ENCODE measurements around the gene DPF3.

Gene DPF3

GRCh38 chr14:72893636-72894322, at the start of gene DPF3:
Gene DPF3, minus strand, starts transcription at chr14:72894101. Its CDS starts 13 bp downstream, at chr14:72894088.
- DNase-seq = peak; percentile 94 to 96

GRCh38 chr14:72942934-72943333, 49.0 kb upstream of the DPF3 start:
- DNase-seq = no peak

DNA sequence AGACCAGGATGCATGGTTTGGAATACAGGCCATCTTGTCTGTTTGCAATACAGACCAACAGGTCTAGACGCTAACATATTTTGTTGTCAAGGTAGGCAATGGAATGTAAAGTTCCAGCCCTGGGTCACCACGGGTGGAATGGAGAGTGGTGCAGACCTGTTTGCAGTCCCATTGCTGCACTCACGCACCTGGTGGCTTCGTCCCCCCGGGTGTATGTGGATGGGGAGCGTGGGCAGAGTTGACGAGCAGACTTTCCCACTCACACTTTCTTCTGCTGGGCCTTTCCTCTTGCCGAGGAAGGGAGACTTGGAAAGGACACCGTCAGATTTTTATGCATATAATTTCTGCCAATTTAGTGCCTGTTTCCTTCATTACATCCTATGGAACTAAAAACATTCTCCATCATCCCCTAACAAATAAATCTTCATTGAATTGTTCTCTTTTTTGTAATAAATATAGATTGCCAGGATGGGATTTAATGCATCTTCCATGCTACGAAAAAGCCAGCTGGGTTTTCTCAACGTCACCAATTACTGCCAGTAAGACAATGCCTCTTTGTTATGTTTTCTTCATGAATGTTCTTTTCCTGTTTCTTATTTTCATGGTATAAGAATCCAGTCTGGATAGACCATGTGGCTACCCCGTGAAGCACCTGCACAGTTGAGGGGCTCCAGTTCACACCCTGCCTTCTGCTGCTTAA, 47.5 kb upstream of the DPF3 start:
- no peak for DNase-seq

GRCh38 chr14:72939630-72940029, 45.7 kb upstream of the DPF3 start:
- DNase-seq = no peak

DNA sequence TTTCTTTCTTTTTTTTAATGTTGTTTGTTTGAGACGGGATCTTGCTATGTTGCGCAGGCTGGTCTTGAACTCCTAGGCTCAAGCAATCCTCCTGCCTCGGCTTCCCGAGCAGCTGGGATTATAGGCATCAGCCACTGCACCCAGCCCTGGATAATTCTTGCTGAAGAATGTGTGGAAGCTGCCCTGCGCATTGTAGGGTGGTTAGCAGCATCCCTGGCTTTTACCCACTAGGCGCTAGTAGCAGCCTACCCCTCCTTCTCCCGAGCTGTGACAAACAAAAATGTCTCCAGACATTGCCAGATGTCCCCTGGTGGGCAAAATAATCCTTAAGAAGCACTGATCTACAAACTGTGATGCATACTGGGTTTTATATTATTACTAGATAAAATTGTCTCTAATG, 39.0 kb upstream of the DPF3 start:
- DNase-seq = no peak

DNA sequence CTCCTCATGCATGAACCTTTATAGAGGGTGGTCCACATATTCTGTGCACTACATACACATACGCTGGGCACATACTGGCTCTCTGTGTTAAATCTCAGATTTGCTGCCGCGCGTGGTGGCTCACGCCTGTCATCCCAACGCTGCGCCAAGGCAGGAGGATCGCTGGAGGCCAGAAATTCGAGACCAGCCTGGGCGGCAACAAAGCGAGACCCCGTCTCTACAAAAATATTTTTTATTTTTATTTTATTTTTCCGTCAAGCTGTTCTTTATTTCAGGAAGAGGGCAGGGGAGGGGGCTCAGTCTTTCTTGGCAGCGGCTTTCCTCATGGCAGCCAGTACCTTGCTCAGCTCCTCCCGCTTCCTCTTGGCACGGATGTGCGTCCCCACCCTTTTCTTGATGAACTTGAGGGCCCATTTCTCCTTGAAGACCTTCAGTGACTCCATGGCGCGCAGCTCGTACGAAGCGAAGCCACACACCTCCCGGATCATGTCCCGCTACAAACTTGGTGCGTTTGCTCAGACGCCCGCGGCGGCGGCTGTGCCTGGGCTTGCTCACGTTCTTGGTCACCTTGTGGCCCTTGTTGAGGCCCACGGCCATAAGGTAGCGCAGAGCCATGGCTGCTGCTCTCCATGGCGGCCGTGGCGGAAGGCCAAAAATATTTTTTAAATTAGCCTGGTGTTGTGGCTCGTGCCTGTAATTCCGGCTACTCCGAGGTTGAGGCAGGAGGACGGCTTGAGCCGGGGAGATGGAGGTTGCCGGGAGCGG, 35.6 kb upstream of the DPF3 start:
- no peak for DNase-seq

DNA sequence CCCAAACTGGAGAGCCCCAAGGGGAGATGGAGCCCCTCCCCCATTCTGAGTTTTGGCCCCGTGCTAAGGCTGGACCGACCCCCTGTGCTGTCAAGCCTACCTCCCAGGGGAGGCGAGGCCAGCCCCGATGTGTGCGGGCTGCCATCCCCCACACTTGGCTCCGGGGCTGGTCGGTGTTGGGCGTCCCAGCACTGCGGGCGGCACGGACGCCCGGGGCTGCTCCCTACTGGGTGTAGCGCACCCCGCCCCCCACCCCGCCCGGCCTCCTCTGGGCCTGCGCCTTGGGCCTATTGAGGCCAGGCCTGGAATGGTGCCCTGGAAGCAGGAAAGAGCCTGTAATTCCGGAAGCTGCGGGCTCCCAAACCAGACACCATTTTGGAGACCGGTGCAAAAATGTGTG, 35.0 kb upstream of the DPF3 start:
- DNase-seq = no peak

- DNase-seq = peak; percentile 97 to 98
Observed at GRCh38 chr14:72926292-72927028, 32.6 kb upstream of the DPF3 start, which contains the start of gene DCAF4. Gene DCAF4, plus strand, starts transcription at chr14:72926464. Its CDS starts 11,515 bp downstream, at chr14:72937979.

DNA sequence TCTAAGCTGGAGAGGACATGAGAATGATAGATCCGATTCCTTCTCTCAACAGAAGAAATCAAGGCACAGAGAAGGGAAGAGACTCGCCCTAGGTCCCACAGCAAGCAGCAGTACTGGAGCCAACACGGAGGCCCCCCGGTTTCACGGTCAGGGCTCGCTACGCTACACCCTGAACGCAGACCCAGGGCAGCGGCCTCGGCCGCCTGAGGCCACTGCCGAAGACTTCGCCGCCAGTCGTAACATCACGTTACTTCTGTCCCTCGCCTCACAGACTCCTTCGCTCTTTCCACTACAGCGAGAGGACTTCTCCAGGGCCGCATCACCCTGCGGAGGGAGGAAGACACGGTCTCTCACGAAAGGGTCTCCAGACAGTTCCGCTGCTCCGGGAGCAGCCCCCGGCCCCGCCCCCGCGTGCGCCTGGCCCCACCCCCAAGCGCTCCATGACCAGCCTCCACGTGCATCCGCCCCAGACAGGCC, 32.0 kb upstream of the DPF3 start:
- no peak for DNase-seq

GRCh38 chr14:72925171-72925759, 31.4 kb upstream of the DPF3 start:
- no peak for DNase-seq

GRCh38 chr14:72924337-72924736, 30.4 kb upstream of the DPF3 start:
- DNase-seq = no peak

DNA sequence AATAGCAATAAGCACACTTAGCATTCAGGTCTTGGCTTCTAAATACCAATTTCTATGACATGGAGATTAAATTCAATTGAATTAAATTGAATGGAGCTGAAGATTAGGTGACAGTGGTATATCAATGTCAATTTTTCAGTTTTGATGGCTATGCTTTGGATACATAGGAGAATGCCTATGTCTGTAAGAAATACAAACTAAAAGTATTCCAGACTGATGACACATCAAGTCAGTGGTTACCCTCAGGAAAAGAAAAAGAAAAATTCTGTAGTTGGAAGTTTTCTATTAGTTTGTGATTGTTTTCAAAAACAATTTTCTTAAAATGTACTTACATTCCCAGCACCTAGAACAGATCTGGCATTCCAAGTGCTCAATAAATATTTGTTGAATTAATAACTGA, 27.5 kb upstream of the DPF3 start:
- DNase-seq = no peak

DNA sequence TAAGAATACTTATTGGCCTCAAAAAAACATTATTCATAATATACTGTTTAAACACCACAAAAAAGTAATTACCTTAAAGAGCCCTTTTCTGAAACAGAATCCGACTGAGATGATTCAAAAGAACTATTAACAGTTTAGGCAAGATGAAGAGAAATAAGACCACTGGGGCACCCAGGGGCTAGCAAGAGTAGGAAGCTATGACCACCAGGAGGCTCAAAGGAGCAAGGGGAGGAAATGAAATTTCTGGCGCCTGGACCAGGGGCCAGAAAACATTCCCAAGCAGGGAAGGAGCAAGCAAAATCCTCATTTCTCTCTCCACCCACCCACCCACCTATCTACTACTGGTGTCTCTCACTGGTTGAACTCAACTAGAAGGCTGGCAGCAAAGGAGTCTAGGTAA, 26.1 kb upstream of the DPF3 start:
- no peak for DNase-seq

GRCh38 chr14:72917094-72917802, 23.3 kb upstream of the DPF3 start:
- DNase-seq = no peak

GRCh38 chr14:72916174-72916573, 22.3 kb upstream of the DPF3 start:
- DNase-seq = no peak

- no peak for DNase-seq
Observed at GRCh38 chr14:72913809-72914208, 19.9 kb upstream of the DPF3 start.

- no peak for DNase-seq
Observed at GRCh38 chr14:72909163-72909562, 15.3 kb upstream of the DPF3 start.

DNA sequence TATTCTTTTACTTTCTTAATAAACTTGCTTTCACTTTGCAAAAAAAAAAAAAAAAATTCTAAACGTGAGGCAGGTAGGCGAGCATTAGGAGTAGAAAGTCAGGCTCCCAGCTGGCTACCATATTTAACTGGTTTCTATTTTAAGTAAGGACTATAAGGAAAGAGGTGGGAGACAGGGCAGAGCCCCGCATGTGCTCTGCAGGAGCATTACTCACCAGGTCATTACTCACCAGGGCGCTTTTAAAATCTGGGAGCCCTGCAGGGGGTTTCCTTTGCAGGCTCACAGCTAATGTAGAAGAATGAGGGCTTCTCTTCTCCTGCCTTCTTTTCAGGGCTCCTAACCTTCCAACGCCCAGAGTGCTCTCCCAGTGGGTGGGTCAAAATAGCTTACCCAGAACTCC, 14.0 kb upstream of the DPF3 start:
- DNase-seq = peak; percentile 23 to 63

GRCh38 chr14:72906879-72907278, 13.0 kb upstream of the DPF3 start:
- no peak for DNase-seq

DNA sequence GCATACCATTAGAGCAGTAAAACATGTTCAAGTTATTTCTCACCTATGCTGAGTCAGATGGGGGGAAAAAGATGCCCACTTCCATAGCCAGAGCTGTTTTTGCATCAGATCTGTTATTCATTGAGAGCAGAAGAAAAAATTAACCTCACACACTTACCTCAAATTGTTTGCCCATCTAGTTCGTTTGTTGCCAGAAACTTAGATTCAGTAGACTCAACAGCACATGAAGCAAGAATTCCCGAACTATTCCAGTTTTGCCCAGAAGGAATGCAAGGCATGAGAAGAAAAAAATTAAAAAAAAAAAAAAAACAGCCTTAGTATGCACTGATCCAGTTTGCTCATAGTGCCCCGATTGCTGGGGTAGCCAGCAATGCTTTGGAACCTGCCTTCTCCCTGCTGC, 12.4 kb upstream of the DPF3 start:
- no peak for DNase-seq

GRCh38 chr14:72904840-72905561, 11.1 kb upstream of the DPF3 start:
- peak; percentile 61 to 93 for DNase-seq

Data from inflammatory macrophage treated with lipopolysaccharide for 1 hour (primary cell).